ENCODE results near the gene NSL1. TPM values are rescaled to one million over a fixed set of nuclear protein-coding genes. Genes with fewer than 3 reads are reported as not detected.

Gene NSL1
- total RNA-seq, 1 experiment from 2014 or later = 36.4 TPM

DNA sequence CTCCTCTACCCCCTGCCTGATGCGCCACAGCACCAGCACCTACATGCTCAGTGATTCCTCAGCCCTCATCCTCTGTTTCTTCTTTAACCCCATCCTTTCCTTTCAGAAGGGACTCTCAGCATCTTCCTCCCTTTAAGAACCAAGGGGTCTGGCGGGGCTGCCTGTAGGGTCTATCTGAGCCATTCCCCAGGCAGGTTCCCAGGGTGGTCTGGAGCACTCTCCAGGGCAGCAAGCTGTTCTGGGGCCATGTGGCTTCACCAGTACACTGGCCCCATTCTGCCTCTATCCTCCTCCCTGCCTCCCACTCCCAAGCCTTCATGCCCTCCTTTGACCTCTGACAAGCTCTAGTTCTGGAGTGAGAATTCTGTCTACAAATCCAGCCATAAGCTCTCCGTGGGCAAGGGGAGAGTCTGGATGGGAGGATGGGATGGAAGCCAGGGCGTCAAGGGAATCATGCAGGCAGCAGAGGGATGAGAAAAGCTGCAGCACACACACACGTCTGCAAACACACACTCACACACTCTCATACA lies 102.3 kb downstream of the NSL1 start:
- RAD21 ChIA-PET (ENCODE audit: low non-redundant PET in 1 of 2, low total read pairs in 2 of 2, uncharacterized antibody in 2 of 2, unreplicated experiment in 2 of 2) = no interaction called here
- Histone ChIP-seq H3K4me1 (ENCODE audit: control insufficient read depth in 1 of 2, insufficient read depth in 2 of 2, low read length in 2 of 2) (no peaks in the 10 kb centered on the region; a peak in 1 of 4 replicates), H3K9me3 (ENCODE audit: control insufficient read depth in 1 of 2, insufficient read depth in 1 of 2, low read depth in 1 of 2, low read length in 2 of 2) (no peaks in the 10 kb centered on the region), H3K79me2 (ENCODE audit: insufficient read depth, low read length) (no peaks in the 10 kb centered on the region), H3K9me2 (ENCODE audit: insufficient read depth) (no peaks in the 10 kb centered on the region), H3K27ac (ENCODE audit: low read depth, low read length) (no peak overlapping the region), H3K9ac (ENCODE audit: low read length) (no peak overlapping the region), H3K4me2 (ENCODE audit: low read length) (no peak overlapping the region), H4K20me1 (ENCODE audit: insufficient read depth) (no peaks in the 10 kb centered on the region), H2AFZ (ENCODE audit: low read depth, low read length, poor library complexity, severe bottlenecking) (no peak overlapping the region), H3K27me3 (ENCODE audit: insufficient read depth, low read length) (no peaks in the 10 kb centered on the region), H3K36me3 (ENCODE audit: control insufficient read depth in 1 of 2, insufficient read depth in 2 of 2, low read length in 2 of 2) (no peaks in the 10 kb centered on the region), H3K4me3 (replicated peaks in 1 of 2; ENCODE audit: low read depth in 1 of 2, low read length in 2 of 2) (no peak overlapping the region)
- POLR2A ChIA-PET = no interaction called here
- no TSS peak for BruUV-seq (replicated peaks)
- CTCF ChIA-PET = no interaction called here
- no peak for ATAC-seq
- intact Hi-C loops (cut with micrococcal nuclease) = no loop called here
- TF ChIP-seq FOSL1 (IDR thresholded peaks at IDR 0.05; ENCODE audit: low read depth) (no peak), POLR2A (IDR thresholded peaks at IDR 0.05; ENCODE audit: borderline replicate concordance, extremely low read depth, insufficient read depth, insufficient read length) (no peak), CBX3 (IDR thresholded peaks at IDR 0.05; ENCODE audit: low read depth) (no peak), EZH2phosphoT487 (IDR thresholded peaks at IDR 0.05; ENCODE audit: borderline replicate concordance) (no peak), ZFX (IDR thresholded peaks at IDR 0.05) (no peak), RAD21 (IDR thresholded peaks at IDR 0.05; ENCODE audit: low read depth) (no peak), ZNF274 (IDR thresholded peaks at IDR 0.05; ENCODE audit: low read depth, low read length) (no peak), JUND (IDR thresholded peaks at IDR 0.05) (no peak), CEBPB (IDR thresholded peaks at IDR 0.05; ENCODE audit: low read depth) (no peak), SIN3A (IDR thresholded peaks at IDR 0.05; ENCODE audit: low read depth) (no peak), EGR1 (IDR thresholded peaks at IDR 0.05; ENCODE audit: low read depth) (no peak), EZH2 (IDR thresholded peaks at IDR 0.05) (no peak), ELF1 (IDR thresholded peaks at IDR 0.05; ENCODE audit: borderline replicate concordance, low read depth) (no peak), YY1 (IDR thresholded peaks at IDR 0.05; ENCODE audit: extremely low read depth, insufficient replicate concordance, low read depth, low read length) (no peak), POLR2AphosphoS5 (IDR thresholded peaks at IDR 0.05; ENCODE audit: low read depth, low read length) (no peak)
- TF ChIP-seq, protein P1, sequence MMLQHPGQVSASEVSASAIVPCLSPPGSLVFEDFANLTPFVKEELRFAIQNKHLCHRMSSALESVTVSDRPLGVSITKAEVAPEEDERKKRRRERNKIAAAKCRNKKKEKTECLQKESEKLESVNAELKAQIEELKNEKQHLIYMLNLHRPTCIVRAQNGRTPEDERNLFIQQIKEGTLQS (IDR thresholded peaks at IDR 0.05) = no peak
- TF ChIP-seq, protein P2, sequence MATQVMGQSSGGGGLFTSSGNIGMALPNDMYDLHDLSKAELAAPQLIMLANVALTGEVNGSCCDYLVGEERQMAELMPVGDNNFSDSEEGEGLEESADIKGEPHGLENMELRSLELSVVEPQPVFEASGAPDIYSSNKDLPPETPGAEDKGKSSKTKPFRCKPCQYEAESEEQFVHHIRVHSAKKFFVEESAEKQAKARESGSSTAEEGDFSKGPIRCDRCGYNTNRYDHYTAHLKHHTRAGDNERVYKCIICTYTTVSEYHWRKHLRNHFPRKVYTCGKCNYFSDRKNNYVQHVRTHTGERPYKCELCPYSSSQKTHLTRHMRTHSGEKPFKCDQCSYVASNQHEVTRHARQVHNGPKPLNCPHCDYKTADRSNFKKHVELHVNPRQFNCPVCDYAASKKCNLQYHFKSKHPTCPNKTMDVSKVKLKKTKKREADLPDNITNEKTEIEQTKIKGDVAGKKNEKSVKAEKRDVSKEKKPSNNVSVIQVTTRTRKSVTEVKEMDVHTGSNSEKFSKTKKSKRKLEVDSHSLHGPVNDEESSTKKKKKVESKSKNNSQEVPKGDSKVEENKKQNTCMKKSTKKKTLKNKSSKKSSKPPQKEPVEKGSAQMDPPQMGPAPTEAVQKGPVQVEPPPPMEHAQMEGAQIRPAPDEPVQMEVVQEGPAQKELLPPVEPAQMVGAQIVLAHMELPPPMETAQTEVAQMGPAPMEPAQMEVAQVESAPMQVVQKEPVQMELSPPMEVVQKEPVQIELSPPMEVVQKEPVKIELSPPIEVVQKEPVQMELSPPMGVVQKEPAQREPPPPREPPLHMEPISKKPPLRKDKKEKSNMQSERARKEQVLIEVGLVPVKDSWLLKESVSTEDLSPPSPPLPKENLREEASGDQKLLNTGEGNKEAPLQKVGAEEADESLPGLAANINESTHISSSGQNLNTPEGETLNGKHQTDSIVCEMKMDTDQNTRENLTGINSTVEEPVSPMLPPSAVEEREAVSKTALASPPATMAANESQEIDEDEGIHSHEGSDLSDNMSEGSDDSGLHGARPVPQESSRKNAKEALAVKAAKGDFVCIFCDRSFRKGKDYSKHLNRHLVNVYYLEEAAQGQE (IDR thresholded peaks at IDR 0.05; ENCODE audit: low read depth) = no peak
- TF ChIP-seq, protein P3, sequence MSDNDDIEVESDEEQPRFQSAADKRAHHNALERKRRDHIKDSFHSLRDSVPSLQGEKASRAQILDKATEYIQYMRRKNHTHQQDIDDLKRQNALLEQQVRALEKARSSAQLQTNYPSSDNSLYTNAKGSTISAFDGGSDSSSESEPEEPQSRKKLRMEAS (IDR thresholded peaks at IDR 0.05) = no peak
- TF ChIP-seq, protein P4, sequence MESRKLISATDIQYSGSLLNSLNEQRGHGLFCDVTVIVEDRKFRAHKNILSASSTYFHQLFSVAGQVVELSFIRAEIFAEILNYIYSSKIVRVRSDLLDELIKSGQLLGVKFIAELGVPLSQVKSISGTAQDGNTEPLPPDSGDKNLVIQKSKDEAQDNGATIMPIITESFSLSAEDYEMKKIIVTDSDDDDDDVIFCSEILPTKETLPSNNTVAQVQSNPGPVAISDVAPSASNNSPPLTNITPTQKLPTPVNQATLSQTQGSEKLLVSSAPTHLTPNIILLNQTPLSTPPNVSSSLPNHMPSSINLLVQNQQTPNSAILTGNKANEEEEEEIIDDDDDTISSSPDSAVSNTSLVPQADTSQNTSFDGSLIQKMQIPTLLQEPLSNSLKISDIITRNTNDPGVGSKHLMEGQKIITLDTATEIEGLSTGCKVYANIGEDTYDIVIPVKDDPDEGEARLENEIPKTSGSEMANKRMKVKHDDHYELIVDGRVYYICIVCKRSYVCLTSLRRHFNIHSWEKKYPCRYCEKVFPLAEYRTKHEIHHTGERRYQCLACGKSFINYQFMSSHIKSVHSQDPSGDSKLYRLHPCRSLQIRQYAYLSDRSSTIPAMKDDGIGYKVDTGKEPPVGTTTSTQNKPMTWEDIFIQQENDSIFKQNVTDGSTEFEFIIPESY (IDR thresholded peaks at IDR 0.05; ENCODE audit: extremely low read depth, insufficient replicate concordance, low read length) = no peak
- TF ChIP-seq, protein P5, sequence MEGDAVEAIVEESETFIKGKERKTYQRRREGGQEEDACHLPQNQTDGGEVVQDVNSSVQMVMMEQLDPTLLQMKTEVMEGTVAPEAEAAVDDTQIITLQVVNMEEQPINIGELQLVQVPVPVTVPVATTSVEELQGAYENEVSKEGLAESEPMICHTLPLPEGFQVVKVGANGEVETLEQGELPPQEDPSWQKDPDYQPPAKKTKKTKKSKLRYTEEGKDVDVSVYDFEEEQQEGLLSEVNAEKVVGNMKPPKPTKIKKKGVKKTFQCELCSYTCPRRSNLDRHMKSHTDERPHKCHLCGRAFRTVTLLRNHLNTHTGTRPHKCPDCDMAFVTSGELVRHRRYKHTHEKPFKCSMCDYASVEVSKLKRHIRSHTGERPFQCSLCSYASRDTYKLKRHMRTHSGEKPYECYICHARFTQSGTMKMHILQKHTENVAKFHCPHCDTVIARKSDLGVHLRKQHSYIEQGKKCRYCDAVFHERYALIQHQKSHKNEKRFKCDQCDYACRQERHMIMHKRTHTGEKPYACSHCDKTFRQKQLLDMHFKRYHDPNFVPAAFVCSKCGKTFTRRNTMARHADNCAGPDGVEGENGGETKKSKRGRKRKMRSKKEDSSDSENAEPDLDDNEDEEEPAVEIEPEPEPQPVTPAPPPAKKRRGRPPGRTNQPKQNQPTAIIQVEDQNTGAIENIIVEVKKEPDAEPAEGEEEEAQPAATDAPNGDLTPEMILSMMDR (IDR thresholded peaks at IDR 0.05 in 2 of 3, conservative IDR thresholded peaks at IDR 0.05 in 1 of 3; ENCODE audit: borderline replicate concordance in 1 of 3, insufficient read depth in 1 of 3, low read depth in 2 of 3, low read length in 2 of 3) = no peak
- DNase-seq (ENCODE audit: low read depth, low spot score) = no peak
